ENCODE results near the gene TEKT5.

The TEKT5 gene

GRCh38 chr16:10607157-10607556, 87.6 kb downstream of the TEKT5 start:
- DNase-seq: no peak

GRCh38 chr16:10606607-10607006, 88.1 kb downstream of the TEKT5 start:
- DNase-seq: no peak

- DNase-seq: no peak
These were observed 89.1 kb downstream of the TEKT5 start for GRCh38 chr16:10605636-10606035.

GRCh38 chr16:10601444-10602408, 93.0 kb downstream of the TEKT5 start:
- no peak for DNase-seq

- DNase-seq: no peak
These were observed 93.8 kb downstream of the TEKT5 start for GRCh38 chr16:10600782-10601443.

- DNase-seq: no peak
These were observed 95.1 kb downstream of the TEKT5 start for GRCh38 chr16:10599626-10600025.

GRCh38 chr16:10598157-10598556, 96.6 kb downstream of the TEKT5 start:
- no peak for DNase-seq

GRCh38 chr16:10597187-10597601, 97.5 kb downstream of the TEKT5 start:
- DNase-seq: no peak

- DNase-seq: no peak
These were observed 100.3 kb downstream of the TEKT5 start for GRCh38 chr16:10594312-10594950.

- DNase-seq: no peak
These were observed 102.1 kb downstream of the TEKT5 start for GRCh38 chr16:10592611-10593010.

GRCh38 chr16:10590342-10590741, 104.4 kb downstream of the TEKT5 start:
- DNase-seq: no peak

GRCh38 chr16:10589109-10589508, 105.6 kb downstream of the TEKT5 start:
- no peak for DNase-seq

GRCh38 chr16:10587622-10588021, 107.1 kb downstream of the TEKT5 start:
- no peak for DNase-seq

GRCh38 chr16:10584981-10585438, 109.7 kb downstream of the TEKT5 start:
- no peak for DNase-seq

GRCh38 chr16:10583269-10583668, 111.5 kb downstream of the TEKT5 start:
- DNase-seq: no peak

GRCh38 chr16:10581507-10581906, 113.2 kb downstream of the TEKT5 start:
- DNase-seq: no peak

GRCh38 chr16:10580883-10581247, 113.9 kb downstream of the TEKT5 start:
- no peak for DNase-seq

GRCh38 chr16:10579965-10580882, 114.5 kb downstream of the TEKT5 start, which contains the start of gene EMP2:
TSS of gene EMP2 (minus strand) at chr16:10580598. CDS start at chr16:10547617, 32,981 bp downstream.
- DNase-seq: peak; percentile 15

GRCh38 chr16:10579575-10579964, 115.2 kb downstream of the TEKT5 start:
- DNase-seq: no peak

- no peak for DNase-seq
These were observed 116.0 kb downstream of the TEKT5 start for GRCh38 chr16:10578474-10579316.
